Tibial nerve (tissue), 3 donors: ENCODE measurements around the gene SYT7.

Experiments
- CTCF ChIP-seq, 5 experiments: fragments of 200-600 bp in 3 of 5; fragments of 450-650 bp in 2 of 5; sonication (generic) in 3 of 5; IDR thresholded peaks; one replicate each; pipeline ENCODE4 v1.5.1; 2016 to 2019; ENCODE audit warnings: antibody characterized with exemption in 5 of 5, mild to moderate bottlenecking in 3 of 5, moderate library complexity in 2 of 5
- POLR2A ChIP-seq, 2 donors: fragments of 450-650 bp; IDR thresholded peaks; one replicate each; pipeline ENCODE4 v1.6.1; 2017; ENCODE audit warnings: antibody characterized with exemption in 2 of 2, mild to moderate bottlenecking in 2 of 2, moderate library complexity in 2 of 2

- no peak for TF ChIP-seq POLR2A (IDR thresholded peaks at IDR 0.05)
- TF ChIP-seq CTCF (IDR thresholded peaks at IDR 0.05) = no peak
Measured at GRCh38 chr11:61625525-61625924, 44.6 kb upstream of the SYT7 start.
